ENCODE results near the gene TSC22D2.
"Not testable (repeated sequence)": the region's sequence is repeated elsewhere in the genome, so short reads cannot be mapped to it uniquely, and the experiment has no call there.

Gene TSC22D2

DNA sequence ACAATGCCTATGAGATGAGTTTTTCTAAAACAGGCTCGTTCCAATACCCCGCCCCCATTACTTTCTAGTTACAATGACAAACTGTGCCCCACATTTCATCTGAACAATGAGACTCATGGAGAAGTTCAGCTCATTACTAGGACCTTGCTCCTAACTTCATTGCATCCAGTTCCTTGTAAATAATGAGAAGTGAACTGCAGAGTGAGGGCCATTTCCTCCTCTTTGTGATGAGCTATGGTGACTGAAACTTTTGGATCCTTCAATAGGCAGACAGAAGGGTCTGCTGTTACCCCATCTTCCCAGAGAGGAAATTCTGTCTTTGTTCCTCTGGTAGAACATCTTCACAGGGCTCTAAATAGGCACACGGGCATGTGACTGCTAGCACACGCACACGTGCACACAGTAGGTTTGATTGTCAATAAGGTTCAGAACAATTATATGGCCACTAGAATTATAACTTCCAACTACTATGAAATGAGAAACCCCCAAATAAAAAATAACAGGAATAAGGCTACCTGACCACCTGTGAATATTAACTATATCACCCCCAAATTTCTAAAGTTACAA, 86.4 kb downstream of the TSC22D2 start:
- no peak for DNase-seq

- no peak for DNase-seq
Measured at GRCh38 chr3:150495149-150495548, 87.1 kb downstream of the TSC22D2 start.

- peak; percentile 65 for DNase-seq
Measured at GRCh38 chr3:150495563-150496168, 87.6 kb downstream of the TSC22D2 start.

GRCh38 chr3:150497956-150498355, 89.9 kb downstream of the TSC22D2 start:
- no peak for DNase-seq

- DNase-seq, result not testable (repeated sequence)
Measured at GRCh38 chr3:150500960-150501359, 92.9 kb downstream of the TSC22D2 start.

- no peak for DNase-seq
Measured at GRCh38 chr3:150503402-150504099, 95.5 kb downstream of the TSC22D2 start.

GRCh38 chr3:150504483-150504882, 96.4 kb downstream of the TSC22D2 start:
- DNase-seq, result no peak

- DNase-seq, result no peak
Measured at GRCh38 chr3:150508401-150508800, 100.3 kb downstream of the TSC22D2 start.

DNA sequence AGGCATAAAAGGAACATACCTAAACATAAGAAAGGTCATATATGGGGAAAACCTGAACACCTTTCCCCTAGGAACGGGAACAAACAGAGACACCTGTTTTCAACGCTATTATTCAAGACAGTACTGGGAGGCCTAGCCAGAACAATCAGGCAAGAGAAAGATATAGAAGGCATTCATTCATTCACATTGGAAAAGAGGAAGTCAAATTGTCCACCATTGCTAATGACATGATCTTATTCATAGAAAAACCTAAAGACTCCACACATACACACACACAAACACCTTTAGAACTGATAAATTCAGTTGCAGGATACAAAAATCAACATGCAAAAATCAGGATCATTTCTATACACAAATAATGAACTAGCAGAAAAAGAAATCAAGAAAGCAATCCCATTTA, 101.7 kb downstream of the TSC22D2 start:
- no peak for DNase-seq

DNA sequence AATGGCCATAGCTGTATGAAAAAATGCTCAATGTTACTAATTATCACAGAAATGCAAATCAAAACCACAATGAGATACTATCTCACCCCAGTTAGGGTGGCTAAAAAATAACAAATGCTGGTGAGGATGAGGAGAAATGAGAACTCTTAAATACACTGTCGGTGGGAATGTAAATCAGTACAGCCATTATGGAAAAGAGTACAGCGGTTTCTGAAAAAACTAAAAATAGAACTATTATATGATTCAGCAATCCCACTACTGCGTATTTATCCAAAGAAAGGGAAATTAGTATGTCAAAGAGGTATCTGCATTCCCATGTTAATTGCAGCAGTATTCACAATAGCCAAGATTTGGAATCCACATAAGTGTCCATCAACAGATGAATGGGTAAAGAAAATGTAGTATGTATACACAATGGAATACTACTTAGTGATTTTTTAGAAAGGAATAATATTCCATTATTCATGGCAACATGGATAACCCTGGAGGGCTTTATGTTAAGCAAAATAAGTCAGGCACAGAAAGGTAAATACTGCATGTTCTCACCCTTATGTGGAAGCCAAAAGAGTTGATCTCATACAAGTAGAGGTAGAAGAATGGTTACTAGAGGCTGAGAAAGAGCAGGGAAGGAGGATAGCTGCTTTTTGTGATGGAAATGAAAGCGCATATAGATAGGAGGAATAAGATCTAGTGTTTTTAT, 103.2 kb downstream of the TSC22D2 start:
- no peak for DNase-seq

GRCh38 chr3:150515210-150515609, 107.1 kb downstream of the TSC22D2 start:
- no peak for DNase-seq
